BJ (cell line): ENCODE results near the gene DNAJB12. TPM values are rescaled to one million over a fixed set of nuclear protein-coding genes. Genes with fewer than 3 reads are reported as not detected.

Source experiments
- CTCF ChIA-PET: fragments of 350-600 bp; formaldehyde crosslinking; extraction: SDS; loops from one replicate; lab custom pipeline; 2021; ENCODE audit warnings: antibody characterized with exemption, inconsistent platforms; lab: Yijun Ruan, JAX
- POLR2A ChIA-PET: fragments of 300-600 bp; sonication (Branson Sonifier 250); formaldehyde crosslinking; extraction: SDS; loops from one replicate; lab custom pipeline; 2021; ENCODE audit warnings: antibody characterized with exemption; lab: Charles Lee
- DNase-seq: peaks from one replicate; pipeline ENCODE4 v3.0.0-alpha.2; 2011; ENCODE audit warnings: low read depth
- H3K27me3 ChIP-seq: 2 replicates; pipeline ENCODE4 v1.6.0; 2011; ENCODE audit warnings: low read length; ENCODE audit not compliant: control insufficient read depth, insufficient read depth
- H3K36me3 ChIP-seq: 2 replicates; pipeline ENCODE4 v1.5.1; 2011; ENCODE audit warnings: low read length; ENCODE audit not compliant: control insufficient read depth, insufficient read depth
- H3K4me3 ChIP-seq: 2 replicates; pipeline ENCODE4 v1.5.1; 2011; ENCODE audit warnings: low read depth, mild to moderate bottlenecking, control low read depth, low read length
- polyA plus RNA-seq: library from polyadenylated mRNA; depleted of rRNA; stranded (reverse); fragments of >200 nt; gene quantifications from 2 replicates; pipeline ENCODE4 v1.2.3, GENCODE V29; 2011
- TF ChIP-seq, protein P1 (sequence below): IDR thresholded peaks from 2 replicates; pipeline ENCODE4 v1.5.1; 2011; ENCODE audit warnings: low read depth, mild to moderate bottlenecking, control low read depth, inconsistent platforms, low read length, moderate library complexity; ENCODE audit not compliant: insufficient read depth

Gene DNAJB12
- polyA plus RNA-seq, 1 experiment: 38.8 TPM

DNA sequence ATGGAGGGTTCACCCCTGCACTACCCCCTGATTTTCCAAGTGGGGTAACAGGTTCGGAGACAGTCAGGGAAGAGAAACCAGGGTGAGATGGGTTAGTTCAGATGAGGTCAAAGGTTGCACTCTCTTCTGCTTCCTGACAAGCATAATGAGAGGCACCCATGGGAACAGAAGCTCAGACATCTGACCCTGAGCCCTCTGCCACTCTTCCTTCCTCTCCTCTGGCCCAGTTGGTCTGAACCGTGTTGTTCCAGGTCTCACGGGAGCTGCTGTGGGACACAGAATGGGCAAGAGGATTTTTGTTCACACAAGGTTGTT is 38.4 kb downstream of the DNAJB12 start:
- ChIA-PET POLR2A (no interaction called here), CTCF (interaction anchor here (1.1 kb wide), 1 partner anchor 94 kb away, joined by 3 read pairs; no protein-coding TSS in a partner anchor)
- TF ChIP-seq, protein P1, sequence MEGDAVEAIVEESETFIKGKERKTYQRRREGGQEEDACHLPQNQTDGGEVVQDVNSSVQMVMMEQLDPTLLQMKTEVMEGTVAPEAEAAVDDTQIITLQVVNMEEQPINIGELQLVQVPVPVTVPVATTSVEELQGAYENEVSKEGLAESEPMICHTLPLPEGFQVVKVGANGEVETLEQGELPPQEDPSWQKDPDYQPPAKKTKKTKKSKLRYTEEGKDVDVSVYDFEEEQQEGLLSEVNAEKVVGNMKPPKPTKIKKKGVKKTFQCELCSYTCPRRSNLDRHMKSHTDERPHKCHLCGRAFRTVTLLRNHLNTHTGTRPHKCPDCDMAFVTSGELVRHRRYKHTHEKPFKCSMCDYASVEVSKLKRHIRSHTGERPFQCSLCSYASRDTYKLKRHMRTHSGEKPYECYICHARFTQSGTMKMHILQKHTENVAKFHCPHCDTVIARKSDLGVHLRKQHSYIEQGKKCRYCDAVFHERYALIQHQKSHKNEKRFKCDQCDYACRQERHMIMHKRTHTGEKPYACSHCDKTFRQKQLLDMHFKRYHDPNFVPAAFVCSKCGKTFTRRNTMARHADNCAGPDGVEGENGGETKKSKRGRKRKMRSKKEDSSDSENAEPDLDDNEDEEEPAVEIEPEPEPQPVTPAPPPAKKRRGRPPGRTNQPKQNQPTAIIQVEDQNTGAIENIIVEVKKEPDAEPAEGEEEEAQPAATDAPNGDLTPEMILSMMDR: no peak
- Histone ChIP-seq H3K4me3 (no peak overlapping the region), H3K36me3 (no peaks in the 10 kb centered on the region), H3K27me3 (no peaks in the 10 kb centered on the region)
- DNase-seq: no peak

DNA sequence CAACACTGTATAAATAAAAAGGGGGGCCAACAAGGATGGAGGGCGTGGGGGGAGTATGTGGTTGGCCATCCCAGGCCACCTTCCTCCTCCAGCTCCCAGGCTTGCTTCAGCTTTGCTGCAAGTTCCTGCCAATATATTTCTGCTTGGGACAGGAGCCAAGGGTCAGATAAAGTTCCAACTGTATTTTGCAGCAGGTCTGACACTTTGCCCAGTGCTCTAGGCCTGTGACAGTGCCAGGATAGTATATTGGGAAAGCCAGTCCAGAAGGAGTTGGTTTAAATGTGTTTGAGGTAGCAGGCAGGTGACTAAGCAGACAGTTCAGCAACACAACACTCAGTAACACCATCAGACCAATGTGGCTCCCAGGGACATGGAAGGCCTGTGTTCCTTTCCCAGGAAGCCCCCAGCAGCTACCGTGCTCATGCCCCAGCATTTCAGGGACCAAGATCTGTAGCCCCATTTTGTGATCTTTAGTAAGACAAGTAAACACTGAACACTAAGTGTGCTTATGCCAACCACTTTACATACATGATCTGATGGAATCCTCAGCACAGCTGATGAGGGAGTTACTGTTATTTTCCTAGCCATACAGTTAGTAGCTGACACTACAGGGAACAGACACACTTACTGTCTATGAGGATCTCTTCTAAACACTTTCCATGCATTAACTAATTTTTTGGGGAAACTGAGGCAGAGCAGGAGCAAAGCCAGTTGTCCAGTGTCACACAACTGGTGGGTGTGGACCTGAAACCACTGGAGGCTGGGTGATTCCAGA is 38.9 kb downstream of the DNAJB12 start:
- CTCF ChIA-PET: interaction anchor here (0.6 to 1.3 kb wide), 3 partner anchors 41 to 93 kb away, joined by 3 to 4 read pairs (median 3); no protein-coding TSS in a partner anchor
- H3K4me3 ChIP-seq: no peak overlapping the region
- no peaks in the 10 kb centered on the region for H3K36me3 ChIP-seq
- no peaks in the 10 kb centered on the region for H3K27me3 ChIP-seq
- peak; percentile 64 for DNase-seq
- TF ChIP-seq, protein P1: no peak
- POLR2A ChIA-PET: interaction anchor here (0.6 kb wide), 1 partner anchor 14 kb away, joined by 3 read pairs; no protein-coding TSS in a partner anchor

- ChIA-PET CTCF (interaction anchor here (0.6 to 1.3 kb wide), 2 partner anchors 40 to 70 kb away, joined by 3 to 4 read pairs; no protein-coding TSS in a partner anchor), POLR2A (interaction anchor here (0.7 kb wide), 1 partner anchor 464 kb away, joined by 6 read pairs; the partner anchor contains the start of gene PSAP)
- TF ChIP-seq, protein P1: no peak
- H3K4me3 ChIP-seq: no peak overlapping the region
- H3K36me3 ChIP-seq: no peaks in the 10 kb centered on the region
- no peaks in the 10 kb centered on the region for H3K27me3 ChIP-seq
- no peak for DNase-seq
Observed at GRCh38 chr10:72315054-72315453, 39.7 kb downstream of the DNAJB12 start.

GRCh38 chr10:72314263-72314662 is 40.5 kb downstream of the DNAJB12 start:
- Histone ChIP-seq H3K36me3 (no peaks in the 10 kb centered on the region), H3K27me3 (no peaks in the 10 kb centered on the region), H3K4me3 (no peak overlapping the region)
- ChIA-PET CTCF (interaction anchor here (0.6 to 1.3 kb wide), 3 partner anchors 34 to 40 kb away, joined by 3 to 4 read pairs (median 4); no protein-coding TSS in a partner anchor), POLR2A (no interaction called here)
- TF ChIP-seq, protein P1: no peak
- DNase-seq: no peak

DNA sequence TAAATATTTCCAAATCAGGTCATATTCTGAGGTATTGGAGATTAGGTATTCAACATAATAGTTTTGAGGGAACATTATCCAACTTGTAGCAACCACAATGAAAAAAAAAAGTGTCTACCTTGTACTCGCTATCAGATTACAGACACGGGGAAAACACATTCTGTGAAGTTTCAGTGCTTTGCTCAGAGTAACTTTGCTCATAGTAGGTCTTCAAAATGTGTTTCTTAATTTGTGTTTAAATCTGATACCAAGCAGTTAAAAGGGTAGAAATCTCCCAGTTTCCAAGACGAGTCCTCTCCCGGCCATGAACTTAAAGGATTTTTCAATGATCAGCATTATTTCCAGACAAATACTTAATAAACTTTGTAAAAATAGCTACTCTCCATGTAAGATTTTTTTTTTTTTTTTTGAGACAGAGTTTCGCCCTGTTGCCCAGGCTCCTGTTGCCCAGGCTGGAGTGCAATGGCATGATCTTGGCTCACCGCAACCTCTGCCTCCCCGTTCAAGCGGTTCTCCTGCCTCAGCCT is 41.8 kb downstream of the DNAJB12 start:
- no peak for DNase-seq
- Histone ChIP-seq H3K27me3 (no peaks in the 10 kb centered on the region), H3K4me3 (no peak overlapping the region), H3K36me3 (no peaks in the 10 kb centered on the region)
- CTCF ChIA-PET: interaction anchor here (1.1 kb wide), 1 partner anchor 33 kb away, joined by 4 read pairs; no protein-coding TSS in a partner anchor
- TF ChIP-seq, protein P1: no peak
- POLR2A ChIA-PET: interaction anchor here (0.7 kb wide), 1 partner anchor 40 kb away, joined by 3 read pairs; no protein-coding TSS in a partner anchor
